Dedifferentiated amniotic fluid mesenchymal stem cell (primary cell): Measurements from ENCODE around the gene ARMC9.

Experiments
- DNase-seq: peaks from one replicate; pipeline ENCODE4 v3.0.0-alpha.2; 2016; ENCODE audit errors: extremely low spot score

The ARMC9 gene

GRCh38 chr2:231315896-231316295 is 117.5 kb downstream of the ARMC9 start:
- no peak for DNase-seq

- no peak for DNase-seq
Measured at GRCh38 chr2:231317579-231317978, 119.1 kb downstream of the ARMC9 start.

GRCh38 chr2:231318436-231318835 is 120.0 kb downstream of the ARMC9 start:
- DNase-seq = no peak

GRCh38 chr2:231318954-231319353 is 120.5 kb downstream of the ARMC9 start:
- DNase-seq = no peak

GRCh38 chr2:231319867-231320266 is 121.4 kb downstream of the ARMC9 start:
- DNase-seq = no peak

GRCh38 chr2:231321021-231321420 is 122.6 kb downstream of the ARMC9 start:
- DNase-seq = no peak

GRCh38 chr2:231321556-231322334 is 123.3 kb downstream of the ARMC9 start:
- DNase-seq = no peak

- no peak for DNase-seq
Measured at GRCh38 chr2:231323316-231323715, 124.9 kb downstream of the ARMC9 start.

- DNase-seq = no peak
Measured at GRCh38 chr2:231325826-231326225, 127.4 kb downstream of the ARMC9 start.

GRCh38 chr2:231326404-231326803 is 128.0 kb downstream of the ARMC9 start:
- DNase-seq = no peak

GRCh38 chr2:231330311-231330710 is 131.9 kb downstream of the ARMC9 start:
- DNase-seq = no peak

- no peak for DNase-seq
Measured at GRCh38 chr2:231331533-231331932, 133.1 kb downstream of the ARMC9 start.

- no peak for DNase-seq
Measured at GRCh38 chr2:231332388-231332787, 134.0 kb downstream of the ARMC9 start.

- no peak for DNase-seq
Measured at GRCh38 chr2:231332872-231333500, 134.6 kb downstream of the ARMC9 start.

GRCh38 chr2:231334179-231334930 is 135.9 kb downstream of the ARMC9 start:
- DNase-seq = no peak

- DNase-seq = no peak
Measured at GRCh38 chr2:231334981-231335380, 136.6 kb downstream of the ARMC9 start.

- DNase-seq = no peak
Measured at GRCh38 chr2:231335591-231335990, 137.2 kb downstream of the ARMC9 start.

GRCh38 chr2:231336236-231336635 is 137.8 kb downstream of the ARMC9 start:
- no peak for DNase-seq

GRCh38 chr2:231336700-231337099 is 138.3 kb downstream of the ARMC9 start:
- DNase-seq = no peak

GRCh38 chr2:231337807-231338759 is 139.7 kb downstream of the ARMC9 start:
- DNase-seq = no peak

GRCh38 chr2:231339316-231339715 is 140.9 kb downstream of the ARMC9 start:
- no peak for DNase-seq

- DNase-seq = no peak
Measured at GRCh38 chr2:231341100-231341499, 142.7 kb downstream of the ARMC9 start.
